ENCODE data around the gene PTAR1. TPM values are rescaled to one million over a fixed set of nuclear protein-coding genes. Genes with fewer than 3 reads are reported as not detected.

Gene PTAR1
- total RNA-seq, 1 experiment from 2014 or later = 32.2 TPM

DNA sequence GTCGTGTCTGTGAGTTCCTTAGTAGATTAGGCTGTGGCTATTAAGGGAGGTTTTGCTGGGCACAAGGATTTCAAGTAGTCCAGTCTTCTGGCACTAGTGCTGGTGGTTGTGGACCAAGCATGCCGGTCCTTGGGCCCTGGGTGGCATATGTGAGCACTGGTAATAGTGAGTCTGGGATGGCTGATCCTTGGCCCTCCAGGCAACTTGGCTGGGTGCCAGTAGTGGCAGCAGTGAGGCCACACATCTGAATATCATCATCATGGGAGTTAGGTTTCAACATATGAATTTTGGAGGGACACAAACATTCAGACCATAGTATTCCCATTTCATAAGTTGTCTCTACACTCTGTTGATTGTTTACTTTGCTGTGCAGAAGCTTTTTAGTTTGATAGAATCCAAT is 62.3 kb downstream of the PTAR1 start:
- CTCF ChIA-PET = no interaction called here
- RAD21 ChIA-PET (ENCODE audit: low non-redundant PET in 1 of 2, low total read pairs in 2 of 2, uncharacterized antibody in 2 of 2, unreplicated experiment in 2 of 2) = no interaction called here

DNA sequence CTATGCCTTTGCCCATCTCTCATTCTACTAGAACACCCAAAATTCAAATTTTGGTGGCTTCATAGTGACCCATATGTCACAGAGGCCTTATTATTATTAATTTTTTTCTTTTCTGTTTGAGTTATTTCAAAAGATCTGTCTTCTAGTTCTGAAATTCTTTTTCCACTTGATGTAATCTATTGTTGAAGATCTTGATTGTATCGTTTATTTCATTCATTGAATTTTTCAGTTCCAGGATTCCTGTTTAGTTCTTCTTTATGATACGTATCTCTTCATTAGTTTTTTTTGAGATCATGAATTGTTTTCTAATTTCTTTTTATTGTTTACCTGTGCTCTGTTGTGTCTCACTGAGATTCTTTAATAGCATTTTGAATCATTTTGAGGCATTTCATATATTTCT is 63.0 kb downstream of the PTAR1 start:
- intact Hi-C loops (cut with micrococcal nuclease) = no loop called here
- peaks cover 5 to 6% of the 10 kb centered on the region in 2 experiments; a peak in 2 of 4 replicates for H3K9me3 ChIP-seq (ENCODE audit: control insufficient read depth in 1 of 2, insufficient read depth in 1 of 2, low read depth in 1 of 2, low read length in 2 of 2)
- no peaks in the 10 kb centered on the region for H4K20me1 ChIP-seq (ENCODE audit: insufficient read depth)
- ChIA-PET RAD21 (ENCODE audit: low non-redundant PET in 1 of 2, low total read pairs in 2 of 2, uncharacterized antibody in 2 of 2, unreplicated experiment in 2 of 2) (no interaction called here), CTCF (no interaction called here), POLR2A (no interaction called here)
- no peak overlapping the region for H3K4me3 ChIP-seq (replicated peaks in 1 of 2; ENCODE audit: low read depth in 1 of 2, low read length in 2 of 2)
- no peaks in the 10 kb centered on the region for H3K79me2 ChIP-seq (ENCODE audit: insufficient read depth, low read length)
- no peak for ATAC-seq
- H3K9me2 ChIP-seq (ENCODE audit: insufficient read depth) = no peaks in the 10 kb centered on the region
- no peaks in the 10 kb centered on the region for H3K36me3 ChIP-seq (ENCODE audit: control insufficient read depth in 1 of 2, insufficient read depth in 2 of 2, low read length in 2 of 2)
- H2AFZ ChIP-seq (ENCODE audit: low read depth, low read length, poor library complexity, severe bottlenecking) = no peak overlapping the region
- no peaks in the 10 kb centered on the region for H3K4me1 ChIP-seq (ENCODE audit: control insufficient read depth in 1 of 2, insufficient read depth in 2 of 2, low read length in 2 of 2)
- H3K4me2 ChIP-seq (ENCODE audit: low read length) = no peak overlapping the region
- H3K27me3 ChIP-seq (ENCODE audit: insufficient read depth, low read length) = no peaks in the 10 kb centered on the region
- no TSS peak for BruUV-seq (replicated peaks)
- no peak overlapping the region for H3K27ac ChIP-seq (ENCODE audit: low read depth, low read length)
- H3K9ac ChIP-seq (ENCODE audit: low read length) = no peak overlapping the region
- no peak for DNase-seq (ENCODE audit: low read depth, low spot score)
- no peak for TF ChIP-seq JUND (IDR thresholded peaks at IDR 0.05)
- TF ChIP-seq, protein P1, sequence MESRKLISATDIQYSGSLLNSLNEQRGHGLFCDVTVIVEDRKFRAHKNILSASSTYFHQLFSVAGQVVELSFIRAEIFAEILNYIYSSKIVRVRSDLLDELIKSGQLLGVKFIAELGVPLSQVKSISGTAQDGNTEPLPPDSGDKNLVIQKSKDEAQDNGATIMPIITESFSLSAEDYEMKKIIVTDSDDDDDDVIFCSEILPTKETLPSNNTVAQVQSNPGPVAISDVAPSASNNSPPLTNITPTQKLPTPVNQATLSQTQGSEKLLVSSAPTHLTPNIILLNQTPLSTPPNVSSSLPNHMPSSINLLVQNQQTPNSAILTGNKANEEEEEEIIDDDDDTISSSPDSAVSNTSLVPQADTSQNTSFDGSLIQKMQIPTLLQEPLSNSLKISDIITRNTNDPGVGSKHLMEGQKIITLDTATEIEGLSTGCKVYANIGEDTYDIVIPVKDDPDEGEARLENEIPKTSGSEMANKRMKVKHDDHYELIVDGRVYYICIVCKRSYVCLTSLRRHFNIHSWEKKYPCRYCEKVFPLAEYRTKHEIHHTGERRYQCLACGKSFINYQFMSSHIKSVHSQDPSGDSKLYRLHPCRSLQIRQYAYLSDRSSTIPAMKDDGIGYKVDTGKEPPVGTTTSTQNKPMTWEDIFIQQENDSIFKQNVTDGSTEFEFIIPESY (IDR thresholded peaks at IDR 0.05; ENCODE audit: extremely low read depth, insufficient replicate concordance, low read length) = no peak
- no peak for TF ChIP-seq RAD21 (IDR thresholded peaks at IDR 0.05; ENCODE audit: low read depth)
- TF ChIP-seq, protein P2, sequence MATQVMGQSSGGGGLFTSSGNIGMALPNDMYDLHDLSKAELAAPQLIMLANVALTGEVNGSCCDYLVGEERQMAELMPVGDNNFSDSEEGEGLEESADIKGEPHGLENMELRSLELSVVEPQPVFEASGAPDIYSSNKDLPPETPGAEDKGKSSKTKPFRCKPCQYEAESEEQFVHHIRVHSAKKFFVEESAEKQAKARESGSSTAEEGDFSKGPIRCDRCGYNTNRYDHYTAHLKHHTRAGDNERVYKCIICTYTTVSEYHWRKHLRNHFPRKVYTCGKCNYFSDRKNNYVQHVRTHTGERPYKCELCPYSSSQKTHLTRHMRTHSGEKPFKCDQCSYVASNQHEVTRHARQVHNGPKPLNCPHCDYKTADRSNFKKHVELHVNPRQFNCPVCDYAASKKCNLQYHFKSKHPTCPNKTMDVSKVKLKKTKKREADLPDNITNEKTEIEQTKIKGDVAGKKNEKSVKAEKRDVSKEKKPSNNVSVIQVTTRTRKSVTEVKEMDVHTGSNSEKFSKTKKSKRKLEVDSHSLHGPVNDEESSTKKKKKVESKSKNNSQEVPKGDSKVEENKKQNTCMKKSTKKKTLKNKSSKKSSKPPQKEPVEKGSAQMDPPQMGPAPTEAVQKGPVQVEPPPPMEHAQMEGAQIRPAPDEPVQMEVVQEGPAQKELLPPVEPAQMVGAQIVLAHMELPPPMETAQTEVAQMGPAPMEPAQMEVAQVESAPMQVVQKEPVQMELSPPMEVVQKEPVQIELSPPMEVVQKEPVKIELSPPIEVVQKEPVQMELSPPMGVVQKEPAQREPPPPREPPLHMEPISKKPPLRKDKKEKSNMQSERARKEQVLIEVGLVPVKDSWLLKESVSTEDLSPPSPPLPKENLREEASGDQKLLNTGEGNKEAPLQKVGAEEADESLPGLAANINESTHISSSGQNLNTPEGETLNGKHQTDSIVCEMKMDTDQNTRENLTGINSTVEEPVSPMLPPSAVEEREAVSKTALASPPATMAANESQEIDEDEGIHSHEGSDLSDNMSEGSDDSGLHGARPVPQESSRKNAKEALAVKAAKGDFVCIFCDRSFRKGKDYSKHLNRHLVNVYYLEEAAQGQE (IDR thresholded peaks at IDR 0.05; ENCODE audit: low read depth) = no peak
- TF ChIP-seq CEBPB (IDR thresholded peaks at IDR 0.05; ENCODE audit: low read depth) = no peak
- TF ChIP-seq SIN3A (IDR thresholded peaks at IDR 0.05; ENCODE audit: low read depth) = no peak
- TF ChIP-seq YY1 (IDR thresholded peaks at IDR 0.05; ENCODE audit: extremely low read depth, insufficient replicate concordance, low read depth, low read length) = no peak
- TF ChIP-seq ZFX (IDR thresholded peaks at IDR 0.05) = no peak

More for the DNA sequence above, 62.3 kb downstream of the PTAR1 start:
- ATAC-seq = no peak
- no peaks in the 10 kb centered on the region for H3K79me2 ChIP-seq (ENCODE audit: insufficient read depth, low read length)
- no peak for DNase-seq (ENCODE audit: low read depth, low spot score)
- H3K9ac ChIP-seq (ENCODE audit: low read length) = no peak overlapping the region
- H4K20me1 ChIP-seq (ENCODE audit: insufficient read depth) = no peaks in the 10 kb centered on the region
- H3K36me3 ChIP-seq (ENCODE audit: control insufficient read depth in 1 of 2, insufficient read depth in 2 of 2, low read length in 2 of 2) = no peaks in the 10 kb centered on the region
- no peak overlapping the region for H2AFZ ChIP-seq (ENCODE audit: low read depth, low read length, poor library complexity, severe bottlenecking)
- POLR2A ChIA-PET = no interaction called here
- H3K9me2 ChIP-seq (ENCODE audit: insufficient read depth) = no peaks in the 10 kb centered on the region
- TF ChIP-seq POLR2AphosphoS5 (IDR thresholded peaks at IDR 0.05; ENCODE audit: low read depth, low read length) = no peak
- no peak for TF ChIP-seq EGR1 (IDR thresholded peaks at IDR 0.05; ENCODE audit: low read depth)
- TF ChIP-seq EZH2 (IDR thresholded peaks at IDR 0.05) = no peak
- no peak for TF ChIP-seq ZFX (IDR thresholded peaks at IDR 0.05)
- TF ChIP-seq, protein P1 (IDR thresholded peaks at IDR 0.05; ENCODE audit: extremely low read depth, insufficient replicate concordance, low read length) = no peak
- no peak for TF ChIP-seq RAD21 (IDR thresholded peaks at IDR 0.05; ENCODE audit: low read depth)
- TF ChIP-seq FOSL1 (IDR thresholded peaks at IDR 0.05; ENCODE audit: low read depth) = no peak
- TF ChIP-seq SIN3A (IDR thresholded peaks at IDR 0.05; ENCODE audit: low read depth) = no peak
- TF ChIP-seq ELF1 (IDR thresholded peaks at IDR 0.05; ENCODE audit: borderline replicate concordance, low read depth) = no peak
- no peak overlapping the region for H3K27ac ChIP-seq (ENCODE audit: low read depth, low read length)
- peaks cover 5 to 6% of the 10 kb centered on the region in 2 experiments; a peak in 2 of 4 replicates for H3K9me3 ChIP-seq (ENCODE audit: control insufficient read depth in 1 of 2, insufficient read depth in 1 of 2, low read depth in 1 of 2, low read length in 2 of 2)
- H3K4me2 ChIP-seq (ENCODE audit: low read length) = no peak overlapping the region
- no peak overlapping the region for H3K4me3 ChIP-seq (replicated peaks in 1 of 2; ENCODE audit: low read depth in 1 of 2, low read length in 2 of 2)
- no peaks in the 10 kb centered on the region for H3K27me3 ChIP-seq (ENCODE audit: insufficient read depth, low read length)
- BruUV-seq (replicated peaks) = no TSS peak
- intact Hi-C loops (cut with micrococcal nuclease) = no loop called here
- H3K4me1 ChIP-seq (ENCODE audit: control insufficient read depth in 1 of 2, insufficient read depth in 2 of 2, low read length in 2 of 2) = no peaks in the 10 kb centered on the region
